Measurements from ENCODE around the gene ACTL10.
A peak's percentile ranks its signal among the peaks of the same experiment; 100 is the strongest.

The ACTL10 gene

DNA sequence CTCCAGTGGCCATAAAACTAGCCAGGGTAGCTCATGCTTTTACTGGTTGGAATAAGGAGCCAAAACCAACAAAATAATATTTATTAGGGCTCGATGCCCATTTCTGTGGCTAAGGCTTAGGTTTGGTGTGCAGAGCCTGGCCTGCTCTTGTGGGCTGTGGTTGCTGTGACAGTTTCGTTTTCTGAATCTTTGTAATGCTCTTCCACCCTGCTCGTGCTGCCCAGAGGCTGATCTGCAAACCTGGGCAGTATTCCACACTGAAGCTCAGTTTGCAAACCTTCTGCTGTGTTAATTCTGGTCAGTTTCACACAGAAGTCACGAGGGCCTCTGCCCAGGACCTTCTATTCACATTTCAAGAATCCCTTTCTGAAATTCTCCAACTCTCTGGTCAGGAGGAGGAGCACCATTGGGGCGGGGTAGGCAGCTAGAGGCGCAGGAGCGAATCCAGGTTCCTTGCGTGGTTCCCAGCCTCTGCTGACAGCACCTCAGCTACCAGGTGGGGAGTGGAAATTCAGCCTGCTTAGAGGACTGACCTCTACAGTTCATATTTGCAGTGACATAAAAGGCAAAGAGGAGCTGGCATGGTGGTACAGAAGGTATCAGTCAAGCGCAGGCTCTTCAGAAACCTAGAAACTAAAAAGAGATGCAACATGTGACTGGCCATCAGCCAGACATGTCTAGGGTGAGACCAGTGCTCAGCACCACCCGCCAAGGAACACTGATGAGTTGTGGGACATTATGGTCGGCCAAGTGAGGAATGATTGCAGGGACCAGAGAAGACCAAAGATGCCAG is 18.9 kb upstream of the ACTL10 start:
- no peak for DNase-seq
- in situ Hi-C loops (cut with MboI; ENCODE audit: low pct_unique_long_range_greater_than_20kb, low sequenced_read_pairs), result no loop called here

- no peak for DNase-seq
- in situ Hi-C loops (cut with MboI; ENCODE audit: low pct_unique_long_range_greater_than_20kb, low sequenced_read_pairs), result no loop called here
These were observed 18.2 kb upstream of the ACTL10 start for GRCh38 chr20:33648396-33649004.

GRCh38 chr20:33649201-33649681 is 17.5 kb upstream of the ACTL10 start:
- in situ Hi-C loops (cut with MboI; ENCODE audit: low pct_unique_long_range_greater_than_20kb, low sequenced_read_pairs), result no loop called here
- DNase-seq, result no peak

DNA sequence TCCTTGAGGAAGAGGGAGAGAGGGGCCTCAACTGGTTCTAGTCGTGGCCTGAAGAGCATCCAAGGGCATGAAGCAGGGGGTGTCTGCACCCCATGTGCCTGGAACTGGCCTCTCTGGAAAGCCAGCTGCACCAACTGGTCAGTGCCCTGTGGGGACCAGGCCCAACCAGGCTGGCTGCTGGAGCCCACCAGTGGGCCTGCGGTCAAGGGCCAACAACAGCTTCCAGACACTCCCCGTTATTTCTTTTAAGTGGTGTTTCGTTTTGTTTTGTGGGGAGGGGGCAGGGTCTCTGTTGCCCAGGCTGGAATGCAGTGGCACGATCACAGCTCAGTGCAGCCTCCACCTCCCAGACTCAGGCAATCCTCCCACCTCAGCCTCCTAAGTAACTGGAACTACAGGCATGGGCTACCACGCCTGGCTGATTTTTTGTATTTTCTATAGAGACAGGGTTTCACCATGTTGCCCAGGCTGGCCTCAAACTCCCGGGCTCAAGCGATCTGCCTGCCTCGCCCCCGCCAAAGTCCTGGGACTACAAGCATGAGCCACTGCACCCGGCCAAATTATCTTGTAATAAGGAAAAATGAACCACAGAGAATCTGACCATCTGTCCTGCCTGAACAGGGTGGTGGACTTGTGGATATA is 16.5 kb upstream of the ACTL10 start:
- no peak for DNase-seq
- in situ Hi-C loops (cut with MboI; ENCODE audit: low pct_unique_long_range_greater_than_20kb, low sequenced_read_pairs), result loop anchor here (25.0 kb wide), 1 partner anchor 188 kb away; no protein-coding TSS in a partner anchor

DNA sequence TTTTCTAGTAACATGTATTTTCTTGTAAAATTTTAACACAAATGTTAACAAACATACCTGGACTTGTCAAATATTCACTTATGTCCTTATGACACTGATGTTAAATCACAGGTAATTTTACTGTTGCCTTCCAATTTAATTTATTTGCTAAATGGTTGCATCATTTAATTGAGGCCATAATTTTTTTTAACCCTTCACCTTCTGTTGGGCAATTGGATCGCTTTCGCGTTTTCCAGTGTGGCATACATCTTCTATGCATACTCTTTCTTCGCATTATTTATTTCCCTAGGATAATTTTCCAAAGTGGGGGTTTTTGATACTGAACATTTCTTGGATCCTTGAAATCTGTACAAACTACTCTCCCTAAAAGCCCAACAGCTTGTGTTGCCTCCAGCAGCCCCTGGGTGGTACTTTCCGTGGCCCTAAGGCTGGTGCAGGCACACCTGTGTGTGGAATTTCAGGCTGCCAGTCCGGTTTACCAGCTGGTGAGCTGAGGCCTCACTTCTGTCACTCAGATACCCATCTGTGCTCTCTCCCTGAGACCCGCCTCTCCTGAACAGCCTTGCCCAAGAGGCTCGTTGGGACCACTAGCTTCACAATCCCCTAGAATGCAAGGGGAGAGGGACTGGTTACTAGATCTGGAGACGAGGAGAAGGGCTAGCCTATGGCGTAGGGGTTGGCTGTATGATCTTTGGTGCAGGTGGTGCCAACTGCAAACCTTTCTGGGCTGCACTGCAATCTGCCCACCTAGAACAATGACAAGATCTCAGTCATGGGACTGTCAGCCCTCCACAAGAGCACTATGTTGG is 15.8 kb upstream of the ACTL10 start:
- in situ Hi-C loops (cut with MboI; ENCODE audit: low pct_unique_long_range_greater_than_20kb, low sequenced_read_pairs), result loop anchor here (25.0 kb wide), 1 partner anchor 189 kb away; no protein-coding TSS in a partner anchor
- no peak for DNase-seq

DNA sequence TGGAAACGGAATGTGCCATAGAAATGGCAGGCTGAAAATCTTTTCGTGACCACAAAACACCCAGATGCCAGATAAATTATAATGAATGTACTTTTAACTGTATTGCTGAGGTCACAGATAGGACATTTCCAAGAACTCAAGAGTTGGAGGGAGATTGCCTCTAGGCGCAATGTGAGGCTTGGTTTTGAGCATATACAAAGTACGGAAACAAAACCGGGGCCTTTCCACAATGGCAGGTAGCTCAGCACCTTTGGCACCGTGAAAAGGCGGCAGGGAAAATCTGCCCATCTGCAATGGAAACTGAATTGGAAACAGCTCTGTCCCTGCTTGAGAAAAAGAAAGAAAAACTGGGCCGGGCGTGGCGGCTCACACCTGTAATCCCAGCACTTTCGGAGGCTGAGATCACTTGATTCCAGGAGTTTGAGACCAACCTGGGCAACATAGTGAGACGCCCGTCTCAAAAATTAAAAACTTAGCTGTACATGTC is 15.1 kb upstream of the ACTL10 start:
- no peak for DNase-seq
- in situ Hi-C loops (cut with MboI; ENCODE audit: low pct_unique_long_range_greater_than_20kb, low sequenced_read_pairs), result loop anchor here (25.0 kb wide), 1 partner anchor 189 kb away; no protein-coding TSS in a partner anchor

DNA sequence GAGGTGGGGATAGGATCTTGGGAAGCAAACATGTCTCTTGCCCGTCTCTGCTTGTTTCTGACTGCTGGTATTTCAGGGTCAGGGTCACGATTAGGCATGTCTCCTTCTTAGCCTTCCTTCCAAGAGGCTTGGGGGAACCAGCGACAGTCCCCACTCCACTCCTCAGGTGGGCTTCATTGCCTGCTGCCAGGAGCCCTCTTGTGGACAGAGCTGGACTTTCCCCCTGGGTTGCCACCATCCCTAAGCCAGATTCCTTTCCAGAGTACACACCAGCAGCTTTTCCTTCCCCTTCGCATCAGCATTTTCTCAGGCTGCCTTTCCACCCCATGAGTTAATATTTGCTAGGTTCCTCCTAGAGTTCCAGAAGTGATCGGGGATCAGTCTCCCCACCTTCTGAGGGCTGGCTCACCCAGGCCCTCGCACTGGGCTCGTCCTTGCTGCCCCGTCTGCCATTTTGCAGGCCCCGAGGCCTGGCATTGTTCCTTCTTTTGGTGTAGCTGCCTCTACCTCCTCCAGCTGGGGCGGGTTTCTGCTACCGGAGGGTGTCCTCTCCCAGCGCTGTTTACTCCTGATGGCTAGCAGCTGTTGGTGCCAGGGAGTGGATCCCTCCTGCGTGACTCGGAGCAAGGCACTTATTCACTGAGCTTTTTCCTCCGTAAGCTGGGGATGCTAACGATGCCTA is 13.4 kb upstream of the ACTL10 start:
- peak; percentile 79 for DNase-seq

GRCh38 chr20:33653900-33654596 is 12.7 kb upstream of the ACTL10 start:
- DNase-seq, result no peak
- in situ Hi-C loops (cut with MboI; ENCODE audit: low pct_unique_long_range_greater_than_20kb, low sequenced_read_pairs), result loop anchor here (25.0 kb wide), 1 partner anchor 192 kb away; no protein-coding TSS in a partner anchor

More for the DNA sequence above, 13.4 kb upstream of the ACTL10 start:
- in situ Hi-C loops (cut with MboI; ENCODE audit: low pct_unique_long_range_greater_than_20kb, low sequenced_read_pairs), result loop anchor here (25.0 kb wide), 1 partner anchor 191 kb away; no protein-coding TSS in a partner anchor

DNA sequence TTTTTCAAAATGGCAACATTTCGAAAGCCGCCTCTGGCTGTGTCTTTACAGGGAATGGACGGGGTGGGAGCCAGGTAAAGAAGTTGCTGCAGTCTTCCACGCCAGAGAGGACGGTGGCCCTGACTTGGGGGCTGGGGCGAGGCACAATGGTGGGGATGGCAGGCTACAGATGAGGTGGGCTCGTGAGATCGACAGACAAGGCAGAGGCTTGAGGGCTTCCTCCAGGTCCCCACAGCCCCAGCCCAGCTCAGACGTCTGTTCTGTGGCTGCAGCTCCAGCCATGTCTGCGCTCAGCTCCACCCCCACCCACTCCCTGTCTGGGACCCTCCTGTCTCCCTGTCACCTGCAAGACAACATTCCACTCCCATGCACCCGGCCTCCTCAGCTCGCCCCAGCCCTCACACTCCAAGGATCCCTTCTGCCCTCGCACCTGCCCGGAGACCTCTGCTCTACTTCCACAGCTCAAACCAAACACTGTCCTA is 12.0 kb upstream of the ACTL10 start:
- no peak for DNase-seq
- in situ Hi-C loops (cut with MboI; ENCODE audit: low pct_unique_long_range_greater_than_20kb, low sequenced_read_pairs), result loop anchor here (25.0 kb wide), 1 partner anchor 192 kb away; no protein-coding TSS in a partner anchor

DNA sequence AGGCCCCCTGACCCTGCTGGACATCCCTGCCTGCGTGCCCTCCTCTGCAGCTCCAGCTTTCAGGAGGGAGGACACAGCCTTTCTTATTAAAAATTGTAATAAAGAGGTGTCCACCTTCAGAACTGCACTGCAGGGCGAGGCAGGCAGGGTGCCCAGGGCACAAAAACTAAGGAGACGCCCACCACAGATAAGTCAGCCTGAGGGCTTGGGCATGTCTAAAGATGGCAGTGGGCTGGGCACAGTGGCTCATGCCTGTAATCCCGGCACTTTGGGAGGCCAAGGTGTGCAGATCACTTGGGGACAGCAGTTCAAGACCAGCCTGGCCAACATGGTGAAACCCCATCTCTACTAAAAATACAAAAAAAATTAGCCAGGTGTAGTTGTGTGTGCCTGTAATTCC is 11.6 kb upstream of the ACTL10 start:
- in situ Hi-C loops (cut with MboI; ENCODE audit: low pct_unique_long_range_greater_than_20kb, low sequenced_read_pairs), result loop anchor here (25.0 kb wide), 1 partner anchor 193 kb away; no protein-coding TSS in a partner anchor
- no peak for DNase-seq

DNA sequence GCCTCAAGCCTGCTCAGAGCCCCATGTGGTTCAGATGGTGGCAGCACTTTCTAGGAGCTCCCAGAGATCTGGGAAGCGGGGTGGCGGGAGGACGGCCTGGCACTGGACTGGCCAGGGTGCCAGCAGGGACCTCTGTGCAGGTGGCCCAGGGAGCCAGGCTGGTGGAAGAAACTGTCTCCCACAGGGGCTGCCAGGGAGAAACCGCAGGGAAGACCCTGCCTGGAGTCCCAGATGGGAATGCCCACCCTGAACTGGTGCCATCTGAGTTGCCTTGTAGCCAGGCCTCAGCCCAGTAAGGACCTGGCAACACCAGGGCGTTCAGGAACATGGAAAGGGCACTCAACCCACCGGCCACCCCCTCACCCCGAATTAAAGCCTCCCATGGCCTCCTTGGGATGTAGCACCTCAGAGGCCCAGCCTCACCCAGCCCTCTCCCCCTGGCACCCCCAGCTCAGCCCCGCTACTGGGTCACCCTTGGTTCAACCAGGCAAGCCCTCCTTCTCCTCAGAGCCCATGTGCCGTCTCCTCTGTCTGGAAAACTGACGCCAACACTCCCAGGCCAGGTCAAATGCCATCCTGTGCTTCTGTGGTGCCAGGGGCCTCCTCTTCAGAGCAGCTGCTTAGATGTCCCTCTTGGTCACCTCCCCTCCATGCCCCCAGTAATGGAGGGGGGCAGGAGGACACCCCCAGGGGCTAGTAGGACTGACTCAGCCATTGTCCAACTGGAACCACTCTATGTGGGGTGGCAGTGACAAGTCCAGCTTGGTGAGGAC is 10.5 kb upstream of the ACTL10 start:
- in situ Hi-C loops (cut with MboI; ENCODE audit: low pct_unique_long_range_greater_than_20kb, low sequenced_read_pairs), result loop anchor here (25.0 kb wide), 1 partner anchor 194 kb away; no protein-coding TSS in a partner anchor
- DNase-seq, result no peak

GRCh38 chr20:33656783-33657703 is 9.7 kb upstream of the ACTL10 start:
- in situ Hi-C loops (cut with MboI; ENCODE audit: low pct_unique_long_range_greater_than_20kb, low sequenced_read_pairs), result loop anchor here (25.0 kb wide), 1 partner anchor 195 kb away; no protein-coding TSS in a partner anchor

GRCh38 chr20:33657704-33658095 is 9.0 kb upstream of the ACTL10 start:
- DNase-seq, result no peak
- in situ Hi-C loops (cut with MboI; ENCODE audit: low pct_unique_long_range_greater_than_20kb, low sequenced_read_pairs), result loop anchor here (25.0 kb wide), 1 partner anchor 195 kb away; no protein-coding TSS in a partner anchor

More at GRCh38 chr20:33656783-33657703, 9.7 kb upstream of the ACTL10 start:
- no peak for DNase-seq

- in situ Hi-C loops (cut with MboI; ENCODE audit: low pct_unique_long_range_greater_than_20kb, low sequenced_read_pairs), result loop anchor here (25.0 kb wide), 1 partner anchor 196 kb away; no protein-coding TSS in a partner anchor
- DNase-seq, result no peak
These were observed 8.2 kb upstream of the ACTL10 start for GRCh38 chr20:33658510-33658909.

- DNase-seq, result no peak
- in situ Hi-C loops (cut with MboI; ENCODE audit: low pct_unique_long_range_greater_than_20kb, low sequenced_read_pairs), result loop anchor here (25.0 kb wide), 1 partner anchor 197 kb away; no protein-coding TSS in a partner anchor
These were observed 7.8 kb upstream of the ACTL10 start for GRCh38 chr20:33658929-33659328.
